ENCODE measurements around the gene ING5.

GRCh38 chr2:241750076-241750840 lies 48.4 kb downstream of the ING5 start:
- TF ChIP-seq CTCF (IDR thresholded peaks at IDR 0.05; ENCODE audit: low read depth, low read length) (no peak), EZH2phosphoT487 (IDR thresholded peaks at IDR 0.05; ENCODE audit: low read depth) (no peak)

All from OCI-LY3 (cell line).